HepG2 (cell line): Measurements from ENCODE around the gene KDM4B. TPM values are rescaled to one million over a fixed set of nuclear protein-coding genes. Genes with fewer than 3 reads are reported as not detected.
A peak's percentile ranks its signal among the peaks of the same experiment; 100 is the strongest.

Source experiments
- ATAC-seq: fragments of 200-7000 bp; cut with Tn5 transposase; 3 replicates; pipeline ENCODE4 v1.9.1; 2020; ENCODE audit warnings: mild to moderate bottlenecking, moderate library complexity
- BruUV-seq: library from RNA; stranded (reverse); fragments of 400-500 nt; replicated peaks from 2 replicates; lab custom pipeline; 2021; lab: Mats Ljungman, UMichigan
- CTCF ChIA-PET: fragments of 300-600 bp; formaldehyde crosslinking; extraction: SDS; loops from one replicate; lab custom pipeline; 2021; ENCODE audit warnings: low total read pairs, inconsistent platforms, low intra/inter-chr PET ratio; lab: Yijun Ruan, JAX
- POLR2A ChIA-PET: fragments of 350-600 bp; sonication (Branson Sonifier 250); formaldehyde crosslinking; loops from one replicate; lab custom pipeline; 2020; ENCODE audit warnings: antibody characterized with exemption, inconsistent platforms; lab: Yijun Ruan, JAX
- DNase-seq: peaks from one replicate; pipeline ENCODE4 v3.0.0-alpha.2; 2015; ENCODE audit warnings: low spot score
- FAIRE-seq: peaks from 3 replicates; lab custom pipeline; 2011; peaks lifted over from hg19 to GRCh38; lab: Jason Lieb, UNC
- H2AFZ ChIP-seq: one replicate; pipeline ENCODE4 v1.6.1; 2011; ENCODE audit warnings: low read length, inconsistent platforms
- H3K27ac ChIP-seq: fragments of 300-600 bp; 3 replicates; pipeline ENCODE4 v1.8.0; 2011; ENCODE audit warnings: mixed run types, mild to moderate bottlenecking, mixed read lengths, low read length, inconsistent platforms; ENCODE audit not compliant: insufficient read depth; ENCODE audit errors: extremely low read length
- H3K27me3 ChIP-seq, 2 experiments: fragments of 200-600 bp in 1 of 2; 2 replicates in 1 of 2; 3 replicates in 1 of 2; pipeline versions ENCODE4 v1.6.0 to v1.8.0; 2011; ENCODE audit warnings: low read length in 2 of 2, mild to moderate bottlenecking in 2 of 2, moderate library complexity in 2 of 2, inconsistent platforms in 1 of 2; ENCODE audit not compliant: insufficient read depth in 2 of 2, control insufficient read depth in 1 of 2
- H3K36me3 ChIP-seq, 2 experiments: fragments of 200-600 bp in 1 of 2; replicated peaks in 1 of 2; 2 replicates in 1 of 2; 3 replicates in 1 of 2; pipeline versions ENCODE4 v1.5.1 to v1.8.0; 2011; ENCODE audit warnings: low read length in 2 of 2, inconsistent platforms in 1 of 2; ENCODE audit not compliant: insufficient read depth in 2 of 2, control insufficient read depth in 1 of 2
- H3K4me1 ChIP-seq: 2 replicates; pipeline ENCODE4 v1.5.1; 2012; ENCODE audit warnings: low read length, inconsistent platforms; ENCODE audit not compliant: insufficient read depth
- H3K4me2 ChIP-seq: 2 replicates; pipeline ENCODE4 v1.6.0; 2011; ENCODE audit warnings: low read depth, low read length, inconsistent platforms
- H3K4me3 ChIP-seq, 3 experiments: fragments of 200-600 bp in 1 of 3; sonication (generic), shearing (Covaris generic) in 1 of 3; replicated peaks in 1 of 3; 2 replicates each; pipeline ENCODE4 v1.5.1; 2011 to 2016; ENCODE audit warnings: low read length in 3 of 3, inconsistent platforms in 2 of 3, low read depth in 2 of 3, mild to moderate bottlenecking in 2 of 3, control low read depth in 1 of 3, mixed read lengths in 1 of 3; ENCODE audit not compliant: insufficient read depth in 1 of 3
- H3K79me2 ChIP-seq: one replicate; pipeline ENCODE4 v1.6.1; 2011; ENCODE audit warnings: low read length, inconsistent platforms; ENCODE audit not compliant: insufficient read depth
- H3K9ac ChIP-seq: 2 replicates; pipeline ENCODE4 v1.6.0; 2011; ENCODE audit warnings: mild to moderate bottlenecking, low read depth, low read length, inconsistent platforms; ENCODE audit not compliant: insufficient read depth
- H3K9me3 ChIP-seq: 2 replicates; pipeline ENCODE4 v1.5.1; 2012; ENCODE audit warnings: mild to moderate bottlenecking, low read length
- H4K20me1 ChIP-seq: 2 replicates; pipeline ENCODE4 v1.6.0; 2011; ENCODE audit warnings: inconsistent platforms, mild to moderate bottlenecking, low read length, moderate library complexity; ENCODE audit not compliant: insufficient read depth
- CHD4 ChIP-seq: fragments of 200-600 bp; sonication (generic); IDR thresholded peaks from 2 replicates; pipeline ENCODE4 v1.7.0; 2017; ENCODE audit warnings: mild to moderate bottlenecking, low read length, borderline replicate concordance
- FOSL2 ChIP-seq: sonication (generic); formaldehyde crosslinking; IDR thresholded peaks from 2 replicates; pipeline ENCODE4 v1.4.0; 2020; ENCODE audit warnings: missing genetic modification reagents
- GTF3A ChIP-seq: sonication (generic); formaldehyde crosslinking; conservative IDR thresholded peaks from 2 replicates; pipeline ENCODE4 v1.4.0; 2020; ENCODE audit warnings: mild to moderate bottlenecking, missing genetic modification reagents
- HDAC2 ChIP-seq: sonication (generic); formaldehyde crosslinking; IDR thresholded peaks from 2 replicates; pipeline ENCODE4 v1.4.0; 2020; ENCODE audit warnings: missing genetic modification reagents
- KDM1A ChIP-seq: IDR thresholded peaks from 2 replicates; pipeline ENCODE4 v1.6.1; 2016; ENCODE audit warnings: missing compliant biosample characterization
- KMT2A ChIP-seq: sonication (generic); formaldehyde crosslinking; IDR thresholded peaks from 2 replicates; pipeline ENCODE4 v1.4.0; 2020; ENCODE audit warnings: missing genetic modification reagents
- NCOA5 ChIP-seq: sonication (generic); formaldehyde crosslinking; IDR thresholded peaks from 2 replicates; pipeline ENCODE4 v1.4.0; 2020; ENCODE audit warnings: missing genetic modification reagents
- SALL2 ChIP-seq: sonication (generic); formaldehyde crosslinking; IDR thresholded peaks from 2 replicates; pipeline ENCODE4 v1.8.1; 2023; ENCODE audit warnings: mild to moderate bottlenecking, missing genetic modification reagents, inconsistent platforms
- SP140L ChIP-seq: sonication (generic); formaldehyde crosslinking; IDR thresholded peaks from 2 replicates; pipeline ENCODE4 v1.4.0; 2020; ENCODE audit warnings: missing genetic modification reagents, borderline replicate concordance
- STAG1 ChIP-seq: sonication (generic); formaldehyde crosslinking; IDR thresholded peaks from 2 replicates; pipeline ENCODE4 v1.4.0; 2020; ENCODE audit warnings: missing genetic modification reagents
- TARDBP ChIP-seq: sonication (generic); formaldehyde crosslinking; IDR thresholded peaks from 2 replicates; pipeline ENCODE4 v1.8.0; 2022; ENCODE audit warnings: mild to moderate bottlenecking, missing genetic modification reagents
- ZNF101 ChIP-seq: sonication (generic); formaldehyde crosslinking; IDR thresholded peaks from 2 replicates; pipeline ENCODE4 v1.4.0; 2020; ENCODE audit warnings: mild to moderate bottlenecking, low read depth, missing genetic modification reagents, borderline replicate concordance
- ZNF816 ChIP-seq: sonication (generic); formaldehyde crosslinking; IDR thresholded peaks from 2 replicates; pipeline ENCODE4 v1.8.0; 2022; ENCODE audit warnings: missing genetic modification reagents, mild to moderate bottlenecking, borderline replicate concordance
- WGBS: methylation state at CpG from one replicate; pipeline ENCODE4 v1.1.6; 2017; ENCODE audit warnings: low lambda C conversion rate; 5-methylcytosine and 5-hydroxymethylcytosine counted together
- in situ Hi-C: cut with HindIII; loops from 2 replicates; pipeline ENCODE4 v1.10.0; 2017; ENCODE audit warnings: low pct_unique_long_range_greater_than_20kb; ENCODE audit not compliant: extremely low pct_ligation_motif_present
- intact Hi-C: fragments of 100-400 bp; cut with micrococcal nuclease; formaldehyde crosslinking; loops from one replicate; pipeline ENCODE4 v1.10.0; 2022; ENCODE audit not compliant: unreplicated experiment
- polyA plus RNA-seq, 8 experiments: library from polyadenylated mRNA; depleted of rRNA in 3 of 8; stranded (reverse) in 7 of 8; unstranded in 1 of 8; fragments of >200 nt; fragmentation: Illumina TruSeq in 4 of 8; extraction: Trizol in 4 of 8; gene quantifications; 2 replicates each; pipeline versions ENCODE4 v1.2.1 to v1.2.3, GENCODE V29; 2011 to 2016; ENCODE audit warnings: low read depth in 4 of 8, missing spikeins in 1 of 8, mixed read lengths in 1 of 8; ENCODE audit not compliant: insufficient read depth in 1 of 8
- total RNA-seq, 5 experiments: library from RNA; depleted of rRNA; stranded (reverse); fragments of >200 nt; fragmentation: Illumina TruSeq; extraction: Trizol; gene quantifications; 2 replicates each; pipeline ENCODE4 v1.2.3, GENCODE V29; 2016; ENCODE audit warnings: low read depth in 1 of 5
- TF ChIP-seq, protein P1 (sequence below): fragments of 450-650 bp; IDR thresholded peaks from 2 replicates; pipeline ENCODE4 v1.6.1; 2017; ENCODE audit warnings: mild to moderate bottlenecking
- TF ChIP-seq, protein P2 (sequence below): sonication (generic); formaldehyde crosslinking; IDR thresholded peaks from 2 replicates; pipeline ENCODE4 v1.5.1; 2020; ENCODE audit warnings: mild to moderate bottlenecking, missing genetic modification reagents, moderate library complexity

The KDM4B gene
- total and polyA plus RNA-seq, 2 of the 13 experiments (the other 11 are each of a cell fraction or from before 2014, with no cell fraction given): 4.9 to 14.6 TPM

DNA sequence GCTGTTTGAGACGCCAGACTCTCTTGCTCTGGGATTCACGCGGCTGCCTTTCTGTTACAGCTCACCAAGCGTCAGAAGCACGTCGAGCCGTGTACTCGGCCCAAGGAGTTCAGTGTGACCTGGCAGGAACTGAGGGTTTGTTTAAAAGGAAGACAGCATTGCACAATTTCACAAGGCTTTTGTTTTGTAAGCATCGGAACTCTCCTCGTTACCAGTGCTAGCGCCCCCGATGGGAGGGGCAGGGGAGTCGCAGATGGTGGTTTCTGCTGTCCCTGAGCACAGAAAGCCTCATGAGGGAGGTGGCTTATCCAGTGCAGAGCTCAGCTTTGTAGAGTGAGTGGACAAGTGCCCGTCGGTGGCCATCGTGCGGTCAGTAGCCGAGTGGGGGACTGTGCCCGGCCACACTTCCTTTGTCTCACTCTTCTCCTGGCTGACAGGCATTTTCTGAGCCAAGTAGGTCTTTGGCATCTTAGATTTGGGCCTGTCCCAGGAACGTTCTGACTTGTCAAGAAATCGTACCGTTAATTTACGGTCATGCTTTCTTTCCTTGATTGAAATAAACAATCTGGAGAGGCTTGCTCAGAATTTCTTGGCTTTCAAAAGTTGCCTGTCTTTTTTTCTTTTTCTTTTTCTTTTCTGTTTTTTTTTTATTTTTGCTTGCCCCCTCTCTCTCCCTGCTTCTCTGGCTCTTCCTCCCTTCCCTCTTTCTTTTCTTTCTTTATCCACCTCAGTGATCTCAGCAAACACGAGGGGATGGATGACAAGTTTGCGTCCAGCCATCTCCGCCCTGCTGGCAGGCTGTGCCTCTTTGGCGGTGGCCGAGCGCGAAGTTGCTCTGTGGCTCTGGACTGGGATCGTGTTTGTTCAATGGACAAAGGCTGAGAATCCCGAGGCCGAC is 7.7 kb downstream of the KDM4B start:
- Histone ChIP-seq H3K4me1 (peaks cover 53% of the 10 kb centered on the region), H3K36me3 (peaks cover 4 to 24% of the 10 kb centered on the region in 2 experiments; a peak in 3 of 5 replicates), H3K4me3 (0 out of 6 replicates have a peak overlapping the region, but pooled peaks of 1 of the 3 experiments have one; percentile 21), H4K20me1 (peaks cover 53% of the 10 kb centered on the region), H3K4me2 (0 out of 2 replicates have a peak overlapping the region, but pooled peaks have one; percentile 14), H3K9ac (no peak overlapping the region), H3K79me2 (peaks cover 77% of the 10 kb centered on the region), H3K27ac (peak overlapping the region; percentile 48), H2AFZ (no peak overlapping the region), H3K27me3 (no peaks in the 10 kb centered on the region; a peak in 1 of 5 replicates), H3K9me3 (no peaks in the 10 kb centered on the region)
- FAIRE-seq: peak; percentile 87
- peak; percentile 38 for ATAC-seq
- in situ Hi-C loops: no loop called here
- intact Hi-C loops: no loop called here
- BruUV-seq: no TSS peak
- peak; percentile 53 for DNase-seq
- ChIA-PET POLR2A (no interaction called here), CTCF (no interaction called here)
- WGBS: 60% methylated on average over 32 of the region's 33 CpGs
- TF ChIP-seq STAG1 (CRISPR knock-in tag): 0 out of 2 replicates have a peak, but pooled peaks have one; percentile 13
- no peak for TF ChIP-seq TARDBP (CRISPR knock-in tag)
- TF ChIP-seq CHD4: no peak
- TF ChIP-seq, protein P1, sequence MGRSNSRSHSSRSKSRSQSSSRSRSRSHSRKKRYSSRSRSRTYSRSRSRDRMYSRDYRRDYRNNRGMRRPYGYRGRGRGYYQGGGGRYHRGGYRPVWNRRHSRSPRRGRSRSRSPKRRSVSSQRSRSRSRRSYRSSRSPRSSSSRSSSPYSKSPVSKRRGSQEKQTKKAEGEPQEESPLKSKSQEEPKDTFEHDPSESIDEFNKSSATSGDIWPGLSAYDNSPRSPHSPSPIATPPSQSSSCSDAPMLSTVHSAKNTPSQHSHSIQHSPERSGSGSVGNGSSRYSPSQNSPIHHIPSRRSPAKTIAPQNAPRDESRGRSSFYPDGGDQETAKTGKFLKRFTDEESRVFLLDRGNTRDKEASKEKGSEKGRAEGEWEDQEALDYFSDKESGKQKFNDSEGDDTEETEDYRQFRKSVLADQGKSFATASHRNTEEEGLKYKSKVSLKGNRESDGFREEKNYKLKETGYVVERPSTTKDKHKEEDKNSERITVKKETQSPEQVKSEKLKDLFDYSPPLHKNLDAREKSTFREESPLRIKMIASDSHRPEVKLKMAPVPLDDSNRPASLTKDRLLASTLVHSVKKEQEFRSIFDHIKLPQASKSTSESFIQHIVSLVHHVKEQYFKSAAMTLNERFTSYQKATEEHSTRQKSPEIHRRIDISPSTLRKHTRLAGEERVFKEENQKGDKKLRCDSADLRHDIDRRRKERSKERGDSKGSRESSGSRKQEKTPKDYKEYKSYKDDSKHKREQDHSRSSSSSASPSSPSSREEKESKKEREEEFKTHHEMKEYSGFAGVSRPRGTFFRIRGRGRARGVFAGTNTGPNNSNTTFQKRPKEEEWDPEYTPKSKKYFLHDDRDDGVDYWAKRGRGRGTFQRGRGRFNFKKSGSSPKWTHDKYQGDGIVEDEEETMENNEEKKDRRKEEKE: no peak
- TF ChIP-seq SALL2: no peak
- TF ChIP-seq GTF3A (CRISPR knock-in tag): no peak
- no peak for TF ChIP-seq HDAC2 (CRISPR knock-in tag)
- no peak for TF ChIP-seq KMT2A (CRISPR knock-in tag)
- TF ChIP-seq, protein P2, sequence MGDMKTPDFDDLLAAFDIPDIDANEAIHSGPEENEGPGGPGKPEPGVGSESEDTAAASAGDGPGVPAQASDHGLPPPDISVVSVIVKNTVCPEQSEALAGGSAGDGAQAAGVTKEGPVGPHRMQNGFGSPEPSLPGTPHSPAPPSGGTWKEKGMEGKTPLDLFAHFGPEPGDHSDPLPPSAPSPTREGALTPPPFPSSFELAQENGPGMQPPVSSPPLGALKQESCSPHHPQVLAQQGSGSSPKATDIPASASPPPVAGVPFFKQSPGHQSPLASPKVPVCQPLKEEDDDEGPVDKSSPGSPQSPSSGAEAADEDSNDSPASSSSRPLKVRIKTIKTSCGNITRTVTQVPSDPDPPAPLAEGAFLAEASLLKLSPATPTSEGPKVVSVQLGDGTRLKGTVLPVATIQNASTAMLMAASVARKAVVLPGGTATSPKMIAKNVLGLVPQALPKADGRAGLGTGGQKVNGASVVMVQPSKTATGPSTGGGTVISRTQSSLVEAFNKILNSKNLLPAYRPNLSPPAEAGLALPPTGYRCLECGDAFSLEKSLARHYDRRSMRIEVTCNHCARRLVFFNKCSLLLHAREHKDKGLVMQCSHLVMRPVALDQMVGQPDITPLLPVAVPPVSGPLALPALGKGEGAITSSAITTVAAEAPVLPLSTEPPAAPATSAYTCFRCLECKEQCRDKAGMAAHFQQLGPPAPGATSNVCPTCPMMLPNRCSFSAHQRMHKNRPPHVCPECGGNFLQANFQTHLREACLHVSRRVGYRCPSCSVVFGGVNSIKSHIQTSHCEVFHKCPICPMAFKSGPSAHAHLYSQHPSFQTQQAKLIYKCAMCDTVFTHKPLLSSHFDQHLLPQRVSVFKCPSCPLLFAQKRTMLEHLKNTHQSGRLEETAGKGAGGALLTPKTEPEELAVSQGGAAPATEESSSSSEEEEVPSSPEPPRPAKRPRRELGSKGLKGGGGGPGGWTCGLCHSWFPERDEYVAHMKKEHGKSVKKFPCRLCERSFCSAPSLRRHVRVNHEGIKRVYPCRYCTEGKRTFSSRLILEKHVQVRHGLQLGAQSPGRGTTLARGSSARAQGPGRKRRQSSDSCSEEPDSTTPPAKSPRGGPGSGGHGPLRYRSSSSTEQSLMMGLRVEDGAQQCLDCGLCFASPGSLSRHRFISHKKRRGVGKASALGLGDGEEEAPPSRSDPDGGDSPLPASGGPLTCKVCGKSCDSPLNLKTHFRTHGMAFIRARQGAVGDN (CRISPR knock-in tag): peak; percentile 33
- TF ChIP-seq NCOA5 (CRISPR knock-in tag): no peak
- no peak for TF ChIP-seq SP140L (CRISPR knock-in tag)
- no peak; the same call in 1 of the 2 replicates for TF ChIP-seq KDM1A (CRISPR knock-in tag)
- TF ChIP-seq ZNF816: no peak
- peak; percentile 38 for TF ChIP-seq FOSL2 (CRISPR knock-in tag)
- TF ChIP-seq ZNF101: no peak
